HG02970 (cell line): ENCODE measurements around the gene CEP70.
"Not testable (repeated sequence)": the region's sequence is repeated elsewhere in the genome, so short reads cannot be mapped to it uniquely, and the experiment has no call there.

ENCODE experiments used
- ATAC-seq: cut with Tn5 transposase; IDR thresholded peaks from one replicate; pipeline ENCODE4 v1.9.1; 2021; ENCODE audit warnings: mild to moderate bottlenecking, moderate library complexity, moderate number of reproducible peaks; ENCODE audit not compliant: unreplicated experiment, low FRiP score

Gene CEP70

GRCh38 chr3:138594935-138595610, 1.0 kb upstream of the CEP70 start:
- no peak for ATAC-seq

- no peak for ATAC-seq
Measured at GRCh38 chr3:138593488-138594149, 441 bp downstream of the CEP70 start.

GRCh38 chr3:138591392-138591791, 2.7 kb downstream of the CEP70 start:
- no peak for ATAC-seq

- ATAC-seq, result no peak
Measured at GRCh38 chr3:138588445-138588844, 5.6 kb downstream of the CEP70 start.

GRCh38 chr3:138587374-138587773, 6.7 kb downstream of the CEP70 start:
- ATAC-seq, result no peak

GRCh38 chr3:138578961-138579574, 15.0 kb downstream of the CEP70 start:
- ATAC-seq, result no peak

GRCh38 chr3:138578141-138578540, 15.9 kb downstream of the CEP70 start:
- no peak for ATAC-seq

- ATAC-seq, result no peak
Measured at GRCh38 chr3:138573138-138573537, 20.9 kb downstream of the CEP70 start.

GRCh38 chr3:138569624-138570023, 24.4 kb downstream of the CEP70 start:
- not testable (repeated sequence) for ATAC-seq

GRCh38 chr3:138569090-138569489, 25.0 kb downstream of the CEP70 start:
- no peak for ATAC-seq

GRCh38 chr3:138567403-138567802, 26.7 kb downstream of the CEP70 start:
- no peak for ATAC-seq

- not testable (repeated sequence) for ATAC-seq
Measured at GRCh38 chr3:138566293-138566692, 27.8 kb downstream of the CEP70 start.

GRCh38 chr3:138562902-138563301, 31.2 kb downstream of the CEP70 start:
- not testable (repeated sequence) for ATAC-seq

GRCh38 chr3:138560501-138560900, 33.6 kb downstream of the CEP70 start:
- no peak for ATAC-seq

- no peak for ATAC-seq
Measured at GRCh38 chr3:138559134-138559533, 34.9 kb downstream of the CEP70 start.

GRCh38 chr3:138554775-138555174, 39.3 kb downstream of the CEP70 start:
- ATAC-seq, result not testable (repeated sequence)

- not testable (repeated sequence) for ATAC-seq
Measured at GRCh38 chr3:138550958-138551357, 43.1 kb downstream of the CEP70 start.

GRCh38 chr3:138549179-138549977, 44.7 kb downstream of the CEP70 start:
- no peak for ATAC-seq

- no peak for ATAC-seq
Measured at GRCh38 chr3:138547342-138547975, 46.6 kb downstream of the CEP70 start.

GRCh38 chr3:138544546-138544945, 49.5 kb downstream of the CEP70 start:
- ATAC-seq, result no peak
